NCI-H446 treated with DMSO at 0.1 percent for 48 hours (cell line): ENCODE results near the gene TBX3.

Source experiments
- DNase-seq: peaks from one replicate; lab custom pipeline; 2025; lab: John Stamatoyannopoulos, UW

TBX3 gene

GRCh38 chr12:114682785-114683708 is 928 bp downstream of the TBX3 start:
- no peak for DNase-seq

DNA sequence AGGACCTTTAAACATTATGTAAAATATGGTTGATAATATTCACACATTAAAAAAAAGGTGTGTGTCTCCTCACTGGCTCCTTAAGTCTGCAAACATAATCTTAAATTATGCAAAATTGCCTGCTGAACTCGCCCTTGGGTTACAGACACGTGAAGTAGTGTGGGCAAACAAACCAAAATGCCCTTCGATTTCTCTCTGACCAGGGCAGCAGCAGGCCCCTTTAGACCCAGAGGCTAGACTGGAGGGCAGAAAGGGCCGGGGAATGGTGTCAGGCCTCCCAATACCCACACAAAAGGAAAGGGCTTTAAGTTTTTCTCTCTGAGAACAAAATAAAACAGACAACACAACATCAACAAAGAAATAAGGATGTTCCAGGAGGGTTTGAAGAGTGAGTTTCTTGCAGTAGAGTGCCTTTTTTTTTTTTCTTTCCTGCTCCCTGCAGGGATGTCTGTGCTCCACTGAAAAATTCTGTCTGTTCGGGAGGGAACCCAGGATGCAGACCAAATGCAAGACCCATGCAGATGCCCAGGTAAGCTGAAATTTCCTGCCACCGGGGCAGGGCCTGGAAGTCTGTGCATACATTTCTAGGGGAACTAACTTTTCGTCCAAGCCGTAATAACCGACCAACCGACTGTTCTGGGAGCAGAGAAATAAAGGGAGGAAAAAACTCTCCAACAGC is 1.7 kb downstream of the TBX3 start:
- DNase-seq, result no peak

- DNase-seq, result no peak
Measured at GRCh38 chr12:114681116-114681871, 2.7 kb downstream of the TBX3 start.

DNA sequence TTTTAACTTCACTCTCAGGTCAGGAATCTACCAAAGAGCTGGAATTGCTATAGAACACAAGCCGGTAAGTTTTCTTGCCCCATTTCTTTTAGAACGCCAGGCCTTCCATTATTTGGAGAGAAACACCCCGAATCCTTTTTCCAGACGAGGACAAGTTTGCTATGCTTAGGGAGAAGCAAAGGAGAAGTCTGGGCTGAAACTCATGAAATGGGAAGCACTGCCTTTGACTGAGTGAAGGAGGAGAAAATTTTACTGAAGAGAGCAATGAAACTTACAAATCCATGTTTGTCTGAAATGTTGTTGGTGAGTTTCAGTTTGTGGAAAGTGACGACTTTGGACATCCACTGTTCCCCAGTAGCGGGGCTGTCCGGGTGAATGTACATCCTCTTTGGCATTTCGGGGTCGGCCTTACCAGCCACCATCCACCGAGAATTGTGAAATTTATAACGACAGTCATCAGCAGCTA is 3.3 kb downstream of the TBX3 start:
- DNase-seq, result no peak

GRCh38 chr12:114679942-114680341 is 4.0 kb downstream of the TBX3 start:
- no peak for DNase-seq

GRCh38 chr12:114679452-114679875 is 4.5 kb downstream of the TBX3 start:
- DNase-seq, result no peak

GRCh38 chr12:114678718-114679117 is 5.3 kb downstream of the TBX3 start:
- no peak for DNase-seq

DNA sequence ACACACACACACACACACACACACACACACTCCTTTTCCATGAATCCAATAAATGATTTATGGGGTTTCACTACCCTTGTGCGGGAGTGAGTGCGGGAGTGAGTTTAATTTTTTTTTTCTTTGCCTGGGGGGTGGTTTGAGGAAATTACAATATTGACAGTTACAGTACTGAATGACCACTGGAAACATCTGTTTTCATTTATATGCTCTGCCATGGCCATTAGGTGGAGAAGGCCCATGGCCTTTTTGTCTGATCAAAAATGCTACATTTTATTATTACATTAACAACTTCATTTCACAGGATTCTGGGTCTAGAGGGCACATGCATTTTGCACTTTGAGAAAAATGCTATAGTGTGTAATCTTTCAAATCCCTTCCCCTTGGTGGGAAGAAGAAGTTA is 5.9 kb downstream of the TBX3 start:
- no peak for DNase-seq

DNA sequence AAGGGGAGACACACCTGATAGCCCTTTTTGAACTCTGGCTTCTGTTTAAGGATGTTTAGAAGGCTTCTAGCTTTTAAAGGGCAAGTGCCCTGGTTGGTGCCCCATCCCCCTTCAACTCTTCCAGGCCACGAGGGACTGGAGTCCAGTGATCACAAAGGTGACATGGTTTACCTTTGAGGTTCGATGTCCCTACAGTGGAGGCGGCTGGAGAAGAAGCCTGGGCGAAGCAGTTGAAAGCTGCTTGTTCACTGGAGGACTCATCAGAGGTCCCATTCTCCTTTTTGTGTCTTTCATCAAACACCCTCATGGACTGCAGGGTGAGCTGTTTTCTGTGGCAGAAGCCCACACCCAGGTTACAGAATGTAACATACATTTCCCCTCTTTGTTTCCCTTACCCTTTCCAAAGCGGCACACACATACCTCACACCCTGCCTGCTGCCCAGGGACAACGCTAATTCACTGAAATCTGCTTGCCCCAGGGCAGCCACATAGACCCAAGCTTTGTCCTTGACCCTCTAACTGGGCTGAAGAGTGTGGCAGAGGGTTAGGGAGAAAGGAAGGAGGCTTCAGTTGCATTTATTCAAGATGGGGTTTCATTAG is 7.7 kb downstream of the TBX3 start:
- DNase-seq, result no peak

GRCh38 chr12:114674251-114675047 is 9.5 kb downstream of the TBX3 start:
- DNase-seq, result no peak

GRCh38 chr12:114673901-114674250 is 10.1 kb downstream of the TBX3 start:
- no peak for DNase-seq

GRCh38 chr12:114673169-114673833 is 10.7 kb downstream of the TBX3 start:
- DNase-seq, result no peak

GRCh38 chr12:114672817-114673168 is 11.2 kb downstream of the TBX3 start:
- no peak for DNase-seq

GRCh38 chr12:114671443-114672411 is 12.2 kb downstream of the TBX3 start:
- no peak for DNase-seq

GRCh38 chr12:114671066-114671442 is 12.9 kb downstream of the TBX3 start:
- no peak for DNase-seq

GRCh38 chr12:114670291-114670980 is 13.5 kb downstream of the TBX3 start:
- no peak for DNase-seq

GRCh38 chr12:114669401-114670290 is 14.3 kb downstream of the TBX3 start:
- no peak for DNase-seq

DNA sequence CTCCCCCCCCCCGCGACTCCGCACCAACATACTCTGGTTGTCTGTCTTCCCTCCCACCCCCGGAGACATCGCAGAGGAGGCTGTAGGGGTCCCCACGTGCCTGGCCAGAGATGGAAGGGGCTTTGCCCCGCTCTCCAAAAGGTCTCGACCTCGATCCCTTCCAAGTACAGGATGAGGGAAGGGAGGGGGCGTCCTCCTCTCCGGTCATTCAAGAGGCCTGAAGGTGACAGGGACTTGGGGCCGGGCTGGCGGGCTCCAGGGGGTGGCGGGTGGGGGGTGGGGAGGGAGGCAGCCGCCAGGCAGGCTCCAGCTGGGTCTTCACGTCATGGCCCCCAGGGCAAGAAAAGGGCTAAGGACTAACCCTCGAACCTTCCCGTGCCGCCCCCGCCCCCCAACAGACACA is 15.1 kb downstream of the TBX3 start:
- DNase-seq, result no peak
